Measurements from ENCODE around the gene CCBE1. TPM values are rescaled to one million over a fixed set of nuclear protein-coding genes. Genes with fewer than 3 reads are reported as not detected.
"Not testable (repeated sequence)": the region's sequence is repeated elsewhere in the genome, so short reads cannot be mapped to it uniquely, and the experiment has no call there.

The CCBE1 gene
- total RNA-seq, 1 donor from 2014 or later: 0.68 TPM

GRCh38 chr18:59528866-59529265 lies 168.4 kb downstream of the CCBE1 start:
- no peak for DNase-seq

GRCh38 chr18:59520562-59521355 lies 176.5 kb downstream of the CCBE1 start:
- DNase-seq: peak; percentile 25

- no peak for DNase-seq
Measured at GRCh38 chr18:59518705-59519104, 178.5 kb downstream of the CCBE1 start.

DNA sequence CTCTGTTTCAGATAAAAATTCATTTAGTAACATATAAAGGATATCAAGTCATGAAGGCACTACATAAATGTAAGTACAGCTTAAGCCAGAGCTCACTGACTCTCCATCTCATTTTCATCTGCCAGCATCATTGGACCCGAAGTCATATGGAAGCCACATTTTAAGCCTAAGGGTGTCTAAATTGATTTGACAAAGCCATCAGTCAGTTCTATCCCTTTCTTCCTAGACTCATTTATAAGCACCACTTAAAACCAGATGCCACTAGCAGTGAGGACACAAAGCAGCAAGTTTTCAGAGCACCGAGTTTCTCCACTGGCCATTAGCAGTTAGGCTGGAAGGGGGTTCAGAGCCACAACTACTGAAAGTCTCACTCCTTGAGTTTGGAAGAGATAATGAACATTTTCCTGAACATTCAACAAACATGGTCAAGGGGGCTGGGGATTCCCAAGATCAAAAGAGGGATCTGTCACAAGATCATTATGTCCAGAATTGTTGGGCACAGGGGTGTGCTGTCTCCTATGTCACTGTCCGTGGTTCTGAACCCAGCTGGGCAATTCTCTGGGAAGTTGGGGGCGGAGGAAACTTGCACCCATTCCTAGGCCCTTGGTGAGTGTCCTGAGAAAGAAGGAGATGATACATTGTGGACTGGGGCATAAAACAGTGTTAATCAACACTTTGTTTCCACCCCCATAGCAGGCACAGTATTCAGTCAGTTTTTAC lies 179.6 kb downstream of the CCBE1 start:
- DNase-seq: peak; percentile 50

DNA sequence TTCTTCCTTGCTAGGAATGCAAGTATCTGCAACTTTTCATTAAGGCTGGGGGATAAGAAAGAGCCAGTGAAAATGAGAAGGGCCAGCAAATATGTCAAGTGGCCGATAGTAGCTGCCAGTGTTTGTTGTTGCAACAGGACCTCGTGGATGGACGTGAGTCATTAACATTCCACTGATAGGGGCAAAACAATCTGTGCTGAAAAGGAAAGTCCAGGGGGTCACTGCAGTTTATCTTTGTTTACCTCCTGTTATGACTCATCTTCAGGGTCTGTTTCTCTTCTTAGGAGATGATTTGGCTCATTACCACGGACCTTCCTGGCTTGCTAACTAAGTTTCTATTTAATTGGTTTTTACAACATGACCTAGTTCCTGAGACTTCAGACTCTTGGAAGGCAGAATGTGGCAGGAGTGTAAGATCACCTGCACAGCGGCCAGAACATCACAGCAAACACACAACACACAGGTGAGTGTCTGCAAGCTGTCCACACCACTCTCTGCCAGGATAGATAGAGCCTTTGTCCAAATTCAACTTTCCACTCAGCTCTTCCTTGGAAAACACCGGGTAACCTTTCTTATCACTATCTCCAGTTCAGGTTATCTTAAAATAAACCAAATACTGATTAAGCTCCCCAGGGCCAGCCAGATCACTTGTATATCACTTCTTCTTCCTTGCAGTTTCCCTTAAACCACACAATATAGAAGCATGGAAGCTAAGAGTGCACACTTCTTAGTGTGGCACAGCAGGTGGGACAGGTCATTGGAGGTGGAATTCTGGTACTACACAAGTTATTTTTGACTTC lies 180.7 kb downstream of the CCBE1 start:
- peak; percentile 87 for DNase-seq

- DNase-seq: not testable (repeated sequence)
Measured at GRCh38 chr18:59515956-59516355, 181.3 kb downstream of the CCBE1 start.

- DNase-seq: no peak
Measured at GRCh38 chr18:59515147-59515546, 182.1 kb downstream of the CCBE1 start.

DNA sequence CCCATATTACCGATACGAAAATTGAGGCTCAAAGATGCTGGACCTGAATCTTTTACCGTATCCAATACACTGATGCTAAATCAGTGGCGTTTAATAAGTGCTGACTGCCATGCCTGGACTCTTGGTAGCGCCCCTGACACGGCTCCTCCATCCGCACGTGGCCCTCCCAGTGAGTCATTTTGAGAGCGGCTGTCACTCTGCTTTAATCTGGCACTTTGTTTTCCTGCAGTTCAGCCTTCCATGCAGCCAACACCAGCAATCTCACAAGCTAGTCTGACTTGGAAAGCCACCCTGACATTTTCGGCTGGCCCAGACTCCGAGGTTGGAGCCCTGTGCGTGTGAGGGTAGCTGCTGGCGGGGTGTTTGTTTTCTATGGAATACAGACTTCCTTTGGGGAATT lies 183.0 kb downstream of the CCBE1 start:
- peak; percentile 62 for DNase-seq

- no peak for DNase-seq
Measured at GRCh38 chr18:59512025-59512755, 185.0 kb downstream of the CCBE1 start.

DNA sequence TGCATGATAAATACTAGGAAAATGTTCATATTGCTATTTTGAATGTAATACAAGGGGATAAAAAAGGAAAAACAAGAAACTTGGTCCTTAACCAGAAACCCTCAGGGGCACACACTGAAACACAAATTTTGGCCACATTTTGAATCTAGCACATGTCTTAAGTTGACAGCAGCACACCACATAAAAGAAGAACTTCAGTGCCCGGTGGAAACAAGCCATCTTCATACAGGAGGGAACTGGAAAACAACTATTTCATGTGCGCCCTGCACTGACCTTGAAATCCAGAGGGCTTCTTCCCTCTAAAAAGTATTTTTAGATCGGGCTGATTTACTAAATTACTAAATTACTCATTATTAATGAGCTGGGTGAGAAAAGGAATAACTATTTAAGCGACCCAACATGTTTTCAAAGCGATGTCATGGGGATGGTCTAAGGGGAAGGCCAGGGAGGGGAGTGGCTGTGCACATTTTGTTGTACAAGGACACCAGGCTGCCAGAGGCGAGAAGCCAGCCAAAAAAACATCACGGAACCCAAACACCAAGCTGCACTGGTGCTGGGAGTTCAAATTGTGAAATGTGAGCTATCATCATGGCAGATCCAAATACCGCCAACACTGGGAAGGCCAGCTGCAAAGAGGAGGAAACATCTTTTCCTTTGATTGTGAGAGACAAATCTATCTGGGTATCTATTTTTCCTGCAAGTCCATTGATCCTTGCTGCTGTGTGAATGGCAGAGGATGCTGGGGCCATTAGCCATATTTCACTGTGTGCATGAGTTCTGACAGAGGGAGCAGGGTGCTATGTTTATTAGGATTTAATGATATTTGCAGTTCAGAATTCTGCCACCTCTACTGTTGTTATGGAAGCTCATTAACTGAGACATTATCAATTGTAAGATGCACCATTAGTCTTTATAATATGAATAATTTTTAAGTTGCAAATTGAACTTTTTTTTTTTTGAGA lies 187.5 kb downstream of the CCBE1 start:
- no peak for DNase-seq

GRCh38 chr18:59505356-59505755 lies 191.9 kb downstream of the CCBE1 start:
- DNase-seq: no peak

GRCh38 chr18:59502274-59503175 lies 194.7 kb downstream of the CCBE1 start:
- DNase-seq: no peak

GRCh38 chr18:59501920-59502273 lies 195.3 kb downstream of the CCBE1 start:
- DNase-seq: no peak

GRCh38 chr18:59500765-59501164 lies 196.5 kb downstream of the CCBE1 start:
- no peak for DNase-seq

GRCh38 chr18:59498506-59499086 lies 198.6 kb downstream of the CCBE1 start:
- DNase-seq: no peak

GRCh38 chr18:59492756-59493421 lies 204.3 kb downstream of the CCBE1 start:
- no peak for DNase-seq

GRCh38 chr18:59488899-59489298 lies 208.3 kb downstream of the CCBE1 start:
- DNase-seq: no peak

- DNase-seq: no peak
Measured at GRCh38 chr18:59485382-59485781, 211.8 kb downstream of the CCBE1 start.

Measured in dermis blood vessel endothelial cell (primary cell).